ENCODE results near the gene HMGB3.
"Not testable (repeated sequence)": the region's sequence is repeated elsewhere in the genome, so short reads cannot be mapped to it uniquely, and the experiment has no call there.

Gene HMGB3

GRCh38 chrX:150955590-150955989 is 27.5 kb upstream of the HMGB3 start:
- H3K9me3 ChIP-seq: no peaks in the 10 kb centered on the region
- H3K4me1 ChIP-seq (ENCODE audit: control insufficient read depth in 1 of 2, insufficient read depth in 1 of 2, low read depth in 1 of 2, low read length in 1 of 2): no peaks in the 10 kb centered on the region
- TF ChIP-seq CTCF (IDR thresholded peaks at IDR 0.05): no peak
- H3K4me3 ChIP-seq (ENCODE audit: low read depth in 1 of 2, low read length in 1 of 2): no peak overlapping the region
- no peaks in the 10 kb centered on the region for H3K27me3 ChIP-seq
- no peaks in the 10 kb centered on the region for H3K36me3 ChIP-seq
- H3K27ac ChIP-seq: no peak overlapping the region

DNA sequence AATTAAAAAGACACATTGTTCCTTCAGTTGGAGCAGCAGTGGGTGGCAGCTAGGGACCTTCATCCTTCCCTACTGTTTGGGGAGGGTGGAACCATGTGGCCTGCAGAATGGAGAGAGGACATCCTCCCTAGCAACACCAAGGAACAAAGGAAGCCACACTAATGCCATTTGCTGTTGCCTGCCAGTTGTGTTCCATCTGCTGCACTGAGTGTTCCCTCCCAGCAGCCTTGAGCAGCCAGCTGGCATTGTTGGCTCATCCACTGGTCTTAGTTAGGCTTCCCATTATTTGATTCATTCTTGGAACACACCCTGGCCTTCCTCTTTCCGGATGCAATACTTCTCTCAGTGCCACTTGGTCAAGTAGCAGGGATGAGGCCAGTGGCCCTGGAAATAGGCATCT is 25.0 kb upstream of the HMGB3 start:
- Histone ChIP-seq H3K36me3 (no peaks in the 10 kb centered on the region), H3K27ac (no peak overlapping the region), H3K4me1 (ENCODE audit: control insufficient read depth in 1 of 2, insufficient read depth in 1 of 2, low read depth in 1 of 2, low read length in 1 of 2) (no peaks in the 10 kb centered on the region), H3K27me3 (no peaks in the 10 kb centered on the region), H3K4me3 (ENCODE audit: low read depth in 1 of 2, low read length in 1 of 2) (no peak overlapping the region), H3K9me3 (no peaks in the 10 kb centered on the region)
- TF ChIP-seq CTCF (IDR thresholded peaks at IDR 0.05): no peak

DNA sequence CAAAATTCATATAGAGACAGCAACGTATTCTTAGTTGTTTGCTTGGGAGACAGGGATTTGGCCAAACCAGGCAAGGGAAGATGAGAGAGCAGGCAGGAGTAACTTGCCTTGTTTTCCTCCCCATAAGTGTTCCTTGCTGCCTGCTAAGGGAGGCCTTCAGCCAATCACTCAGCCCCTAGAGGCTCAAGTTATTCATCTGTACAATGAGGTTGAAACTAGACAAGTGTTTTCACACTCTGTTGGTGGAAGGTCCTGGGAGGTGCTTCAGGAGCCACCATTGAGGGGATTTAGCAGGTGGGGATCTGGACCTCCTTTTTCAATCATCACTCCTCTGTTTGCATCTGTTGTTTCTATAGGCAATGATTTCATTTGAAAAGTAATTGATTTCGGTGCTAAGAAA is 23.6 kb upstream of the HMGB3 start:
- H3K36me3 ChIP-seq: no peaks in the 10 kb centered on the region
- no peaks in the 10 kb centered on the region for H3K9me3 ChIP-seq
- no peak overlapping the region for H3K4me3 ChIP-seq (ENCODE audit: low read depth in 1 of 2, low read length in 1 of 2)
- TF ChIP-seq CTCF (IDR thresholded peaks at IDR 0.05): no peak
- no peak overlapping the region for H3K27ac ChIP-seq
- no peaks in the 10 kb centered on the region for H3K27me3 ChIP-seq
- H3K4me1 ChIP-seq (ENCODE audit: control insufficient read depth in 1 of 2, insufficient read depth in 1 of 2, low read depth in 1 of 2, low read length in 1 of 2): no peaks in the 10 kb centered on the region

- Histone ChIP-seq H3K9me3 (no peaks in the 10 kb centered on the region), H3K36me3 (no peaks in the 10 kb centered on the region), H3K27ac (no peak overlapping the region), H3K4me1 (ENCODE audit: control insufficient read depth in 1 of 2, insufficient read depth in 1 of 2, low read depth in 1 of 2, low read length in 1 of 2) (no peaks in the 10 kb centered on the region), H3K27me3 (no peaks in the 10 kb centered on the region), H3K4me3 (ENCODE audit: low read depth in 1 of 2, low read length in 1 of 2) (no peak overlapping the region)
- no peak for TF ChIP-seq CTCF (IDR thresholded peaks at IDR 0.05)
These were observed 21.5 kb upstream of the HMGB3 start for GRCh38 chrX:150961631-150962030.

GRCh38 chrX:150964416-150964815 is 18.7 kb upstream of the HMGB3 start:
- not testable (repeated sequence) for H3K27me3 ChIP-seq; H3K4me1 ChIP-seq (ENCODE audit: control insufficient read depth in 1 of 2, insufficient read depth in 1 of 2, low read depth in 1 of 2, low read length in 1 of 2); H3K27ac ChIP-seq; H3K9me3 ChIP-seq; H3K4me3 ChIP-seq (ENCODE audit: low read depth in 1 of 2, low read length in 1 of 2); H3K36me3 ChIP-seq

DNA sequence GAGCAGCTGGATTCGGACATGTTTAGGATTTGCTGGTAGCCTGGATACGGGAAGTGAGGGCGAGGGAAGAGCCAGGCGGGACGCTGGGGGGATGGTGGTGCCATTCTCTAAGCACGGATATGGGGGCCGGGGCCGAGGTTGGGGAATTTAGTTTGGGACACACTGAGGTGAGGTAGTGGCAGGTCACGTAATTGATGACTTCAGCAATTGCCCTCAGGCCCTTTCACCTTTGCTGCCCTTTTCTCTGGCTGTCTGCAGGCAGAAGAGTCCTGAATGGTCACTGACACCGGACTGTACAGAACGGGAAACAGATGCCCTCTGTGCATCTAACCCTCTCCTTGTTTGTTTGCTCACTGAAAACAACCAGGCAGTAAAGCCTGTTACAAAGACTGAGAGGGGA is 16.9 kb upstream of the HMGB3 start:
- no peaks in the 10 kb centered on the region for H3K4me1 ChIP-seq (ENCODE audit: control insufficient read depth in 1 of 2, insufficient read depth in 1 of 2, low read depth in 1 of 2, low read length in 1 of 2)
- H3K4me3 ChIP-seq (ENCODE audit: low read depth in 1 of 2, low read length in 1 of 2): no peak overlapping the region
- no peaks in the 10 kb centered on the region for H3K27me3 ChIP-seq
- TF ChIP-seq CTCF (IDR thresholded peaks at IDR 0.05): no peak
- no peak overlapping the region for H3K27ac ChIP-seq
- H3K9me3 ChIP-seq: no peaks in the 10 kb centered on the region
- H3K36me3 ChIP-seq: no peaks in the 10 kb centered on the region
